ENCODE results near the gene CLEC7A.

DNA sequence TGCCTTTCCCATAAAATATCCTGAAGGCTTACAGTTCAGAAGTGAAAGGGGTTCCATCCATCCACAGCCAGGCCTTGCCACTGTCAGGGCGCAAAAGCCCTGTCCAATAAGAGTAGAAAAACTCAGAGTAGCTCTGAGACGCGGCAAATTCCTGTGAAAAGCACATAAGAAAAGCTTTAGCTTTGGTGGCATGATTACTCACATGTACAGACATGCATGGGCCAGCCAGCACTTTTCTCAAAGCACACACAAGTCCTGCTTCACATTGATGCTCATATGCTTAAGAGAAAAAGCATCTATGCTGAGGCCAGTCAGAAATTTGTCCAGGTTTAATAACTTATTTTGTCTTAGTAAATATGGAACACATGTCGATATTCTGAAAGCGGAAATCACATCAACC, 56.7 kb downstream of the CLEC7A start:
- no peak for TF ChIP-seq POLR2A (IDR thresholded peaks at IDR 0.05)
- TF ChIP-seq, protein P1, sequence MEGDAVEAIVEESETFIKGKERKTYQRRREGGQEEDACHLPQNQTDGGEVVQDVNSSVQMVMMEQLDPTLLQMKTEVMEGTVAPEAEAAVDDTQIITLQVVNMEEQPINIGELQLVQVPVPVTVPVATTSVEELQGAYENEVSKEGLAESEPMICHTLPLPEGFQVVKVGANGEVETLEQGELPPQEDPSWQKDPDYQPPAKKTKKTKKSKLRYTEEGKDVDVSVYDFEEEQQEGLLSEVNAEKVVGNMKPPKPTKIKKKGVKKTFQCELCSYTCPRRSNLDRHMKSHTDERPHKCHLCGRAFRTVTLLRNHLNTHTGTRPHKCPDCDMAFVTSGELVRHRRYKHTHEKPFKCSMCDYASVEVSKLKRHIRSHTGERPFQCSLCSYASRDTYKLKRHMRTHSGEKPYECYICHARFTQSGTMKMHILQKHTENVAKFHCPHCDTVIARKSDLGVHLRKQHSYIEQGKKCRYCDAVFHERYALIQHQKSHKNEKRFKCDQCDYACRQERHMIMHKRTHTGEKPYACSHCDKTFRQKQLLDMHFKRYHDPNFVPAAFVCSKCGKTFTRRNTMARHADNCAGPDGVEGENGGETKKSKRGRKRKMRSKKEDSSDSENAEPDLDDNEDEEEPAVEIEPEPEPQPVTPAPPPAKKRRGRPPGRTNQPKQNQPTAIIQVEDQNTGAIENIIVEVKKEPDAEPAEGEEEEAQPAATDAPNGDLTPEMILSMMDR (IDR thresholded peaks at IDR 0.05 in 4 of 5, conservative IDR thresholded peaks at IDR 0.05 in 1 of 5) = no peak
